ENCODE measurements around the gene ARHGEF16. TPM values are rescaled to one million over a fixed set of nuclear protein-coding genes. Genes with fewer than 3 reads are reported as not detected.

Gene ARHGEF16
- polyA plus RNA-seq, 3 donors: 19.4 to 27.6 (median 25.8) TPM

DNA sequence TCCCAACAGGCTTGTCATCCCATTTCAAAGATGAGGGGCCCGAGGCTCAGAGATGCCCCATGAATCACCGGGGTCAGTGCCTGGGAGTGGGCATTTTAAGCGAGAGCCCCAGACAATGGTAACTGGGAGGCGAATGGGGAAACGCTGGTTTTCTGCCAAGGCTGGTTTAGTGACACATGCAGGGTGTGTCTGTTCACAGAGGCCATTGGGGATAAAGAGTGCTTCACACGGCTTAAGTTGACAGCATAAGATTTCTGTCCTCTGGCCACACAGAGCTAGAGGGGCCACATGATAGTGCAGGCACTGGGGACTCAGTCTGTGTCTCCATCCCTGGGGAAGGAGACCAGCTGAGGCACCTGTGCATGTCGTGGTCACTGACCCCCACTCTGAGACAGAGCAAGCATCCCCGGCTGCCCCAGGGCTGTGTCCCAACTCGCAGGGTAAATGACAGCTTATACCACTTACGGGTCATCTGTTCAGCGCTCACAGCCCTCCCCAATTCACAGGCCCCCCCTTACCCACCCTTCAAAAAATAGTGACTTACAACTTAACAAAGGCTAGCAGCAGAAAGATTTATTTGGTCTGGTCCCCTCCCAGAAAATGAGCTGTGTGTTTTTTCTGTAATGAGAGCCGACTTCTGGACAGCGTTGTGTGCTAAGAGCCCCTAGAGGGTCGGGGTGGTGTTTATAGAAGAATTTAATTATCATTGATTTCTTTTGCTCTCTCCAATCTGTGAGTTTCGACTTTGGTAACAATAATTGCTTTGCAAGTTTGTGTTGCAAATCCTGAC is 34.9 kb upstream of the ARHGEF16 start:
- no peak for DNase-seq

DNA sequence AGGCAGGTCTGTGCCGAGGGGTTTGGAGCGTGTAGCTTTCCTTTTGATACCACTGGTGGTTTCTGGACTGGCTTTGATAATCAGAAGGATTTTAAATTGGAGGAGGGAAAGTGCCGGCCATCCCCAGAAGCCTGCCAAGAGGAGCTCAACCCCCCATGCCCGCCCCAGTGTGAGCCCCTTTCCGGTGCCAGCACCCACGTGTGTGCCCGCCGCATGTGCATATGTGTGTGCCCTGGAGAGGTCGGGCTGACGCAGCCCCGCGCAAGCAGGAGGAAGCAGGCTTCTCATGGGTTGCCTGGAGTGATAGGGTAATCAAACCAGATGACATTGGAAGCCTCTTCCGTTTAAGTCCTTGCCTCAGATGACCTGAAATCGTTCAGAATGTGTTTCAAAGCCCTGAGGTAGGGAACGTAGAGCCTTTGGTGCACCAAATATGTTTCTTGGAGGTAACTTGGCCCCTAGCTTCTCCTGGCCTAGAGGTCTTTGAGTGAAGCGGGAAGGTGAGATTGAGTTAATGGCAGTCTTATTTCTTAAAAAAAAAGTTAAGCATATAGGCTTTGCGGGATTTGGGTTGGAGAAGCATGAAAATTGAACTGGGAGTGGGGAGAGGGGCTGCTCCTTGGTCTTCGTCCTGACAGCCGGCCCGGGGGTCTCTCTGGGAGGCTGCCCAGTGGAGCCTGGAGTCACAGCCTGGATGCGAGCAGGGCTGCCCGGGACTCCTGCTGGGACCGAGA is 34.1 kb upstream of the ARHGEF16 start:
- DNase-seq: no peak

DNA sequence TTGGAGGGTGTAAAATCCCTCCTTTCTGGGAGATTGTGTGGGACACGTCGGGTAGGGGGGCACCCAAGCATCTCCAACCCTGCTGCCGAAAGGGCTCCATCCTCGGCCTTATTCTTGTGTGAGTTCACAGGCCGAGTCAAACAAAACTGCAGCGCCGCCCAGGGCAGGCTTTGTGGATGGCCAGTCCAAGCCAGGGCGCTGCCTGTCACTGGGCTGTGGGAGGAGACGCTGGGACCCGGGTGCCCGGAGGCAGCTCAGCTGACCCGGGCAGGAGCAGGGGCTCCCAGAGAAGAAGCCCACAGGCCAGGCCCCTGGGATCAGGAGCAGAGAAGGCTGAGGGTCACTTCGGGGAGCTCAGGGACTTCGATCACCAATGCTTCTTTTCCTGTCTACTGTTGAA is 31.8 kb upstream of the ARHGEF16 start:
- DNase-seq: no peak

DNA sequence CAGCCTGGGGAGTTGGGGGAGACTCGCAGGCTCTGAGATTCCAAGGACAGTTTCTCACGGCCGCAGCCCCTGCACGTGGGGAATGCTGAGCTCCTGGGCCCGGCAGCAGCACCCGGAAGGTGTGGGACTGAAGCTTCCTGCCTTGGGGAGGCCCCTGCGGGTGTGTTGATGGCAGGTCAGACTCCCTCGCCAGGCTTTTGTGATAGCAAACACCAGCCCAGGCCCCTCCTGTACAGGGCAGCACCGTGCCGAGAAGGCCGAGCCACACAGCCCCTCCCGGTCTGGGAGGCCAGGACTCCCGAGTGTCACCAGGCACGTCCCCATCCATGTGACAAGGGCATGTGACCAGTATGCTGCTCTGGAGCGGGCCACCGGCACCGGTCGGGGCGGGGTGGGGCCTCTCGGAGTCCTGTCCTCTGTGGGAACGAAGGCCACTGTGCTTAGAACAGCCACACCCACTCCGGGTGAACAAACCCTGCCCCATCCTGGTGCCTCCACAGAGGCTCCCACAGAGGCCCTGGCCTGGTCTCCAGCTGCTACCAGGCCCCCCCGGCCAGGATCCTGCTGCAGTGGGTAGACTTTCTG is 31.1 kb upstream of the ARHGEF16 start:
- DNase-seq: no peak

DNA sequence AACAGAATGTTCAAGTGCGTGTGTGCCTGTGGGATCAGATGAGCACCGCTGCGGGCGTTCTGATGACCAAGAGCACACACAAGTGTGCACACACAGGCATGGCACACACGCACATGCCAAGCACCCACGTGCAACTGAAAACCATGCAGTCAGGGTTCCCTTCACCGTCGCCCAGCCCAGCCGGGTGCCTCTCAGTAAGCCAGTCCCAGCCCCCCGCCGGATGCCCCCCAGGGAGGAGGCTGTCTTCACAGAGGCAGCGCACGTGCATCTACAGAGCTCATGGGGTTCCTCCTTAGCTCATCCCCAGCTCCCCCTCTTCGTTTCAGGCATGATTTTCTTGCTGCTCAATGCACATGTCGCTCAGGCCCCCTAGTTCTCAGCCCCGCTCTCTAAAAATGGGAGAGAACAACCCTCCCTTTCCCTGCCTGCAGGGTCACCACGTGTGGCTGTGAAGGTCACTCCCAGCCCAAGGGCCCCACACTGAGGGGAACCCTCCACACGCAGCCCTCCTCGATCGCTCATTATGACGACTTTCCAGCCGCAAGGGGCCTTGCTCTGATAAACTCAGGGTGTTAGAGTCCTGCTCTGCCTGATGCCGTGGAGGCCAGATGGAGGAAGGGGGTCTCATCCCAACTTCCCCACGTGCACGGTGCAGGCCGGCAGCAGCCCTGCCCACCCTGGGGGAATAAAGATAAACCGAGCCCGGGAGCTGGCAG is 30.4 kb upstream of the ARHGEF16 start:
- no peak for DNase-seq

DNA sequence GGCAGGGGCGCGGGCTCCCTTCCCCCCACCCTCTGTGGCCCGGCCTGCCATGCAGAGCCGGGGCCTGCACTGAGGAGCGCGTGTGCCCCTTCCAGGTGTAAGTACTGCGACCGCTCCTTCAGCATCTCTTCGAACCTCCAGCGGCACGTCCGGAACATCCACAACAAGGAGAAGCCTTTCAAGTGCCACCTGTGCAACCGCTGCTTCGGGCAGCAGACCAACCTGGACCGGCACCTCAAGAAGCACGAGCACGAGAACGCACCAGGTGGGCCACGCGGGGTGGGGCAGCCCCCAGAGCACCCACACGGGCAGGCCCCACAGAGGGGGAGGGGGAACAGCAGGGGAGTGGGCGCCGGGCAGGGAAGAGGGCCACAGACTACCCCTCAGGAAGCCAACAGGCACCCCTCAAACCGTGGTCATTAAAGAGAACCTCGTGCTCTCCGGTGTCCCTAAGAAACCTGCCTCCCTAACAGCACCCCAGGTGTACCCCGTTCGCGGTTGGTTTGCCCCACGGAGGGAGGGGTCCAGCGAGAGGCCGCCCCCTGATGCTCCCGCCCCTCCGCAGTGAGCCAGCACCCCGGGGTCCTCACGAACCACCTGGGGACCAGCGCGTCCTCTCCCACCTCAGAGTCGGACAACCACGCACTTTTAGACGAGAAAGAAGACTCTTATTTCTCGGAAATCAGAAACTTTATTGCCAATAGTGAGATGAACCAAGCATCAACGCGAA is 28.8 kb upstream of the ARHGEF16 start:
- DNase-seq: no peak

DNA sequence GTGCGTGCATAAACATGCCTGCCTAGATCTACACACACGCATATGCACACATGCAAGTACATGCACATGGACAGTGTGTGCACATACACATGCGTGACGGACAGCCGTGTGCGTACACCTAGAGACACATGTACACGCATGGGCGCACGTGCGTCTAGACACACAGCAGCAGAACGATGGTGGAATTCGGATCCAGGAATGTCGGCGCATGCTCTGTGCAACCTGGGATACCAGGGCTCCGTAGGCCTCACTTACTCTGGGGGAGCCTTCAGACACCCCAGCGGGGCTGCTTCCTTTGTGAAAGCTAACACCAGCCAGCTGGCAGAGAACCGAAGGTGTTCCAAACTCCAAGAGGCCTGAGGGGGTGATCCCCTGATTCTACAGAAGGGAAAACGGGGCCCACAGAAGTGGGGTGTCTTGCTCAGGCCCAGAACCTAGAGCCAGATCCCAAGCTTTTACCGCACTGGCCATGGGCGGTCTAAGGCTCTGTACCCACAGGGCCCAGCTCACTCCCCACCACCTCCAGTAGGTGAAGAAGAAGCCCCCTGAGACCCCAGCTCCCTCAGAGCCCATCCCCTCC is 27.4 kb upstream of the ARHGEF16 start:
- DNase-seq: no peak

DNA sequence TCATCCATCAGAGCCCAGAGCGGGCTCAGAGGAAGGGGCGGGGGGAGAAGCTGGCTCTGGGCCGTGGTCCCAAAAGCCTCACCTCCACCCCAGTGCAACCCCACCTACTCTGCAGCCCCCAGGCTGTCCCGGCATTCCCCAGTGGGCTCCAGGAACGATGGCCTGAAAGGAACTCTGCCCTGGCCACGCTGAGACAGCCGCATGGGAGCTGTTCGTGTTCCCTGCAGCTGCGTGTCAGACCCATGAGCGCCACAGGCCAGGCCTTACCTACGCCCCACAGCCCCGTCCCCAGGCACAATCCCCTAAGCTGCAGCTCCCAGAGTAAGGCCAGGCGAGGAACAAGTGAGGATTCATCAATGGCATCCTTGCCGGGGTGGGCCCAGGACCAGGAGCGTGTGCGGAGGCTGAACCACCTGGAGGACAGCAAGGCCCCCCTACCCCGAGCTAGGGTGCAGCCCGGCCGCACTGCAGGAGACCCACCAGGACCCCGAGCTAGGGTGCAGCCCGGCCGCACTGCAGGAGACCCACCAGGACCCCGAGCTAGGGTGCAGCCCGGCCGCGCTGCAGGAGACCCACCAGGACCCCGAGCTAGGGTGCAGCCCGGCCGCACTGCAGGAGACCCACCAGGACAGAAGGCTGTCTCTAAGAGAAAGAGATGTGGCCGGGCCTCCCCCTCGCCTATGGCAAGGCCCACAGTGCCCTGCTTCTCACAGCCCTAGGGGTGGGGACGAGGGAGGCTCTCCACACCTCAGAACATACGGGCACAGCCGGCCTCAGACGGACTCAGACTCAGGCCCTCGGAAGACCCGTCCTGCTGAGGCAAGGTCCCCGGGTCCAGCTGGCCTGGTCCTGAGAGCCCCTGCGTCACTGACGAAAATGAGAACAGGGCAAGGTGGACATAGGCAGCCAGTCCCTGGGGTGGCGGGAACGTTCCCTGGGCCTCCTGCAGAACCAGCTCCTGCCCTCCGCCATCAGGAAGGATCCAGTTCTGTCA is 26.5 kb upstream of the ARHGEF16 start:
- no peak for DNase-seq

DNA sequence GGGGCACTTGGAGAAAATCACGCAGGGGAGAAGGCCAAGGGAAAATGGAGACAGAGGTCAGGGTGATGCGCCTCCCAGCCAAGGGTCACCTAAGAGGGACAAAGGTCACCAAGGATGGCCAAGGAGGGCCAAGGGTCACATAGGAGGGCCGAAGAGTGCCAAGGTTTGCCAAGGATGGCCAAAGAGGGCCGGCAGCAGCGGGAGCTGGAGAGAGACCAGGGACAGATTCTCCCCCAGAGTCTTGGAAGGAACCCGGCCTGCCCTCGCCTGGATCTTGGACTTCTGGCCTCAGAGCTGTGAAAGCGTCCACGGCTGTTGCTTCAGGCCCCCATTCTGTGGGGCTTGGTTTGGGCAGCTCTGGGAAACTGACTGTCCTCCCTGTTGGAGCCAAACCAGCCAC is 25.6 kb upstream of the ARHGEF16 start:
- no peak for DNase-seq

DNA sequence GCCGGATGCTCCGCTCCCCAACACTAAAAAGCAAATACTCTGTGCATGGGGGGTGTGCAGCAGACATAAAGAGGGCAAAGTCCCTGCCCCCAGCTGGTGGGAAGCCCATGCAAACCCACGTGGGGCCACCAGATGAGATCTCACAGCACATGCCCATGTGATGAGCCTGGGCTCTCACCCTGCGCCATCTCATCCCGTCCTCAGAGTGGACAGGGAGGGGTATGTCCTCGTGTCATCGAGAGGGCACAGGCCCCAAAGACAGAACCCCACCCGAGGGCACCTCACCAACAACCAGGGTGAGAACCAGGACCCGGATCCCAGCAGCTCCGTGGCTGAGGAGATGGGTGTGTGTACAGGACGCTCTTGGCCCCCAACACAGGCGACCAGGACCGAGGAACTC is 25.1 kb upstream of the ARHGEF16 start:
- DNase-seq: no peak

DNA sequence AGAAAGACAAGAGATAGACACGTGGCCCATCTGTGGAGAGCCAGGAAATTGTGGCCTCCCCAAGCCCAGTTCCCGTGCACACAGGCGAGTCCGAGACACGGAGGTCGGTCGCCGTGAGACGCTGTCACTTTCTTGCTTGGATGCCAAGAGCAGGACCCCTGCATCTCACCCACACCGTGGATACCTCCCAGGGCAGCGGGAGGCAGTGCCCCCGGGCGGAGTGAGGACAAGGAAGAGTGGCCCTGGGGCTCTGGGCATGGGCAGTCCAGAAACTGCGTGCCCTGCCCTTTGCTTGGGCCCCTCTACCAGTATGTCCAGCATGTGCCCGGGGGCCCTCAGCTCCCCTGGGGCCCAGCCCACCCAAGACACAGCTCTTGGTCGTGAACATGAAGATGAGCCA is 24.7 kb upstream of the ARHGEF16 start:
- DNase-seq: no peak

DNA sequence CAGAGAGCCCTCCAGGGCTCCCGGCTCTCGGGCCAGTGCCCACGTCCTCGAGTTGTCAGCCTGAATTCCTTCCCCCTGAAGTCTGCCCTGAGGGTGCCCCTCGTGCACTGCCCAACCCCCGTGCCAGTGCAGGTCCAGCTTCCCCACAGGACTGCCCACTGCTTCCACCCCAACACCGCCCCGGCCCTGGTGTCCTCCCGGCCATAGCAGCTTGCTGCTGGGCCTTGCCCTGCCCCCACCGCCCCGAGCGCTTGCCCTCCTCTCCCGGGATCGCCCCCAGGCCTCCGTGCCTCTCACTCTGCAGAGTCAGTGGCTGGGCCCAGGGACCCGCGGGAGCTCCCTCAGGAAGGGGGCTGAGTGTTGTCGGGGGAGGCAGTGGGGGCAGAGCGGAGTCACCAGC is 24.1 kb upstream of the ARHGEF16 start:
- no peak for DNase-seq

DNA sequence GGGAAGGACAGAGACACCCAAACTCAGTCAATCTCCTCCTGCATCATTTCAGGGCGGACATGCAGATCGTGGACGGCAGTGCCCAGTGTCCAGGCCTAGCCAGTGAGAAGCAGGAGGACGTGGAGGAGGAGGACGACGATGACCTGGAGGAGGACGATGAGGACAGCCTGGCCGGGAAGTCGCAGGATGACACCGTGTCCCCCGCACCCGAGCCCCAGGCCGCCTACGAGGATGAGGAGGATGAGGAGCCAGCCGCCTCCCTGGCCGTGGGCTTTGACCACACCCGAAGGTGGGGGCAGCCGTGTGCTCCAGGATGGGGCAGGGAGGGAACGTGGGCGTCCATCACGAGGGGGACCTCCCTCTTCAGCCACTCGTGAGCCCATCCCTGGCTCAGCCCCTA is 23.6 kb upstream of the ARHGEF16 start:
- DNase-seq: no peak

DNA sequence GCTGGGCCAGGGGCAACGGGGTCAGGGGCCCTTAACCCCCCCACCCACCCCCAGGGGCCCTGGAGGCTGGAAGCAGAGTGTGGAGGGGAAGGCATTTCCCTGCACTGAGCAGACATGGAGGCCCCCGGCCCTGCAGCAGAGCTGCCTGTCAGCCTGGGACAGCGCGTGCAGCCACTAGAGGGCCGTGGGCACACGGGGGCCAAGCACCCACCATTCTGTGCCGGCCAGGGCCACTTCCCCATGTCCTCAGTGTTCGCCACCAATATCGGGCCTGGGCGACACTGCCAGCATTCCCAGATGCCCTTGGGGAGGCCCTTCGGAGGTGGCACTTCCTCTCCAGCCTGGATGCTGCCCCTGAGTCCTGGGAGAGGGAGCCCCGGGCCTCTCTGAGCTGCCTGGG is 23.2 kb upstream of the ARHGEF16 start:
- DNase-seq: no peak

DNA sequence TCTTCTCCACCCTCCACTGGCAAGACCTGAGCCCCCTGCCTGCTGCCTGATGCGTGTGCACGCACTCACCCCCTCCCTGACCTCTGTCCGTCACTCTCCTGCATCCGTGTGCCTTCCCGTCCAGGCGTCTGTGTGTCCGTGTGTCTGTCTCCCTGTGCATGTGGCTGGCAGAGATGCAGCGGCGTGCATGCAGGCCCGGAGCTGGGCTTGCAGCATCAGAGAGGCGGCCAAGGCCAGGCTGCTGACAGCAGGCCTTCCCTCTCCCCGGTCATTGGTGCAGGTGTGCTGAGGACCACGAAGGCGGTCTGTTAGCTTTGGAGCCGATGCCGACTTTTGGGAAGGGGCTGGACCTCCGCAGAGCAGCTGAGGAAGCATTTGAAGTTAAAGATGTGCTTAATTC is 22.8 kb upstream of the ARHGEF16 start:
- no peak for DNase-seq

DNA sequence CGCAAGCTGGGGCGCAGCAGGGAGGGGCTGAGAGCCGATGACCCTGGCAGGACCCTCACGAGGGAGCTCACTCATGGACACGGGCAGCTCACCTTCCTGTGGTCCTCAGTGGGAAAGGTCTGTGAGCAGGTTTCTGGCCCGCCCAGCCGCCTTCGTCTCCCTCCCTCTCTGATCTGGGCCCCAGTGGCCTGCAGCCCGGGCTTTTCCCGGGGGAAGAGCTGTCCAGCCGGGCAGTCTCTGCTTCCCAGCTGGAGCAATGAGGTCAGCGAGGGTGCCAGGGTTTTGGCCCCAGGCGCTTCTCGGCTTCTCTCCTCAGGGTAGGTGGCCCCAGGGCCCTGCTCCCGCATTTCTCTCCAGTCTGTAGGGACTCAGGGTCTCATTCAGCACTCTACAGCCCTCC is 22.2 kb upstream of the ARHGEF16 start:
- DNase-seq: no peak

DNA sequence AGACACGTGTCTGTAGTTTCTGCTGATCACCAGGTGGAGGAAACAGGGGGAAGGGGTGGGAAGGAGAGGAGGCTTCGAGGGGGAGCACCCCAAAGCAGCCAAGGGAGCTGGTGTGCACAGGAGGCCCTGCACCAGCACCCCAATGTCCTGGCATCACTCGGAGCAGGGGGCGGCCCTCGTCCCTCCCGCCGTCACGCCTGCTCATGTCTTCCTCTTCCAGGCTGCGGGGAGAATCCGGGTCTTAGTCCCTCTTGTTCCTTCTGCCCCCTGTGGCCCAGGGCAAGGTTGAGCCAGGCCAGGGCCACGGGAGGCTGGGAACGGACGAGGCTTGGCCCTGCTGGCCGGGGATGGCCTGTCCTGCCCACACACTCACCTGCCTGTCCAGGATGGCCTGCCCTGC is 21.4 kb upstream of the ARHGEF16 start:
- DNase-seq: no peak

DNA sequence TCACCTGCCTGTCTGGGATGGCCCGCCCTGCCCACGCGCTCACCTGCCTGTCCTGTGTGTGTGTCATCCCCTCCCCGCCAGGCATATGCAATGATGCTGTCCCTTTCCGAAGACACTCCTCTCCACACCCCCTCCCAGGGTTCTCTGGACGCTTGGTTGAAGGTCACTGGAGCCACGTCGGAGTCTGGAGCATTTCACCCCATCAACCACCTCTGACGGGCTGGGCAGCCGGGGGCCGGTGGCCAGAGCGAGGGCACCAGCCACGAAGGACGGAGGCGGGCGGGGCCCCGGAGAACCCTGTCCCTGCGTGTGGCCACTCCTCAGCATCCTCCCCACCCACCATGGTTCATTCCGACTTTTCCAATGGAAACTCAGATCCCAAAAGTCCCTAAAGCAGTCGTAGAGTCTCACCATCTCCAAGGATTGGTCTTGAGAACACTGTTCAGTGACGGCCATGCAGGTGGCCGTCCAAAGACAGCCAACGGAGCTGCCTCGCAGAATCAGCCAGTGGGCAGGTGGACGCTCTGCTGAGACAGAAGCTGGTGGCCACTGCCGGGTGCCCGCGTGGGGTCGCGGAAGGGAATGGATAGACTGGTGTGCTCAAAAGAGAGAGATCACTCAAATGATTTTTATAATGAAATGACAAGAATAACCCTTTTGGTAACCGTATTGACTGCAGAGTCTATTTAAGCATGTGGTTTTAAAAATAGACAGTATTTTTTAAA is 20.7 kb upstream of the ARHGEF16 start:
- no peak for DNase-seq

DNA sequence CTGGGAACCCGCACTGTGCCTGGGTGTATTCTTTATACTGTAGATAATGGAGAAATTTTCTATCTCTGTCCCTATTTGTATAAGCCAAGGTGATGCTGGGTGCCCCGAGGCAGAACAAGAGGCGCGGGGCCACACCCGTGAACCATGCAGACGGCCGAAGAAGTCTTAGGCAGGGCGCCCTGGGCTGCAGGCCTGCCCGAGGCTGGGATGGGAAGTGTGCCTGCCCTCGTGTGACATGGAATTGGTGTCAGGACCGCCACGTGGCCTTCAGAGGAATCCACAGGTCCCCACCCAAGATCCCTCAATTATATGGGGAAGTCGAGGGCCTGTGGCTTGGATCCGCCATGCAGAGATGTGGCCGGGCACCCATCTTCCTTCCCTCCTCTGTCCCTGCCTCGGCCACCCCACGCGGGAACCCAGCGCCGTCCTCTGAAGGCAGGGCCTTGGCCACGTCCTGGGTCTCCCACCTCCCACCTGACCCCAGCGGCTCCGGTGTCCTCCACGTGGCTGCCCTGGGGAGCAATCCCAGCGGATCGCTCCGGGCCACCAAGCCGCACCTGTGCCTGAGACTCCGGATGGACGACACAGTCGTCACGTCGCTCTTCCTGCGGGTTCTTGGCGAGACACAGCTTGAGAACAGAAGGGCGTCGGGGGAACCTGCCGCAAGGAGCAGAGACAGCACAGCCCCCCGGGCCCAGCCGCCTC is 19.9 kb upstream of the ARHGEF16 start:
- DNase-seq: no peak
